ENCODE data around the gene CFAP46.

CFAP46 gene

DNA sequence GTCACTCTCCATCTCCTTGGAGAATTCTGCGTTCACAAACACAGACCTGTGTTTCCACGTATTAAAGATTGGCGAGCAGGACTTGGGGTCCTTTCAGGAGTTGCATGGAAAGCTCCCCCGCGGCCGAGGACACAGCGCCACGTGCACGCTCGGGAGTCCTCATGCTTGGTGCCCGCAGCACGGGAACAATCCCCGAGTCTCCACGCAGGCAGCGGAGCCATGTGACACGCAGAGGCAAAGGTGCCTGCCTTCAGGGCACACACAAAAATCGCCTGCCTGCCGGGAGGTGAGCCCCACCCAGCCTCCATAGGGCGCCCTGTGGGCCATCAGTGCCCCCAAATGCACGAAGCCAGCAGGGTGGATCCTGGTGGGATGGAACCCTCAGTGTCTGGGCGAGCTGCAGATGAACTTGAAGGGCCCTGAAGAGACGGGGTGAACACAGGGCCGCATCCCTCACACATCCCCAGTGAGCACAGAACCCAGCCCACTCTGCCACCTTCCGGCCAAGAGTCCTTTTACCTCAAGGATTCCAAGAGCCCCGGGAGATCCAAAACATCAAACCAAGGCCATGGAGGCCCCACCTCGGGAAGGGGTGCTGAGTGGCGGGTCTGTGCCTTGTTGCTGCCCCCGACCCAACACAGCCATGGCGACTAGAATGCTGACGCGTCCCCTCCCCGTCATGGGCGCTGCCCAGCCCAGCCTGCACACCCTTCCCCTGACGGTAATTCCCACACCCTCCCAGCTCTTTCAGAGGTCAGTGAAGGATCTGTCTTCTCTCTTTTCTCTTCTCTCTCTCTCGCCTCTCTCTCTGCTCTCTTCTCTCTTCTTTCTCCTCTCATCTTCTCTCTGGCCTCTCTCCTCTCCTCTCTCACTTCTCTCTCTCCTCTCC is 55.9 kb downstream of the CFAP46 start:
- peaks cover 10% of the 10 kb centered on the region for H3K4me1 ChIP-seq (ENCODE audit: insufficient read depth, insufficient read length)
- H3K4me3 ChIP-seq (ENCODE audit: insufficient read length, low read depth): no peak overlapping the region
- H3K9ac ChIP-seq (ENCODE audit: insufficient read length, low read depth): no peak overlapping the region
- H3K36me3 ChIP-seq (ENCODE audit: insufficient read depth, insufficient read length, low read length): no peaks in the 10 kb centered on the region
- TF ChIP-seq YY1 (IDR thresholded peaks at IDR 0.05; ENCODE audit: insufficient read depth, insufficient read length): no peak
- peaks cover 8% of the 10 kb centered on the region for H3K27me3 ChIP-seq (ENCODE audit: insufficient read depth, insufficient read length)
- no peak for DNase-seq (ENCODE audit: low read depth, low spot score)
- no peaks in the 10 kb centered on the region for H3K9me3 ChIP-seq (ENCODE audit: insufficient read depth, low read length)

- peaks cover 7% of the 10 kb centered on the region for H3K4me1 ChIP-seq (ENCODE audit: insufficient read depth, insufficient read length)
- H3K27me3 ChIP-seq (ENCODE audit: insufficient read depth, insufficient read length): peaks cover 8% of the 10 kb centered on the region
Measured at GRCh38 chr10:132885451-132886210, 56.7 kb downstream of the CFAP46 start.

DNA sequence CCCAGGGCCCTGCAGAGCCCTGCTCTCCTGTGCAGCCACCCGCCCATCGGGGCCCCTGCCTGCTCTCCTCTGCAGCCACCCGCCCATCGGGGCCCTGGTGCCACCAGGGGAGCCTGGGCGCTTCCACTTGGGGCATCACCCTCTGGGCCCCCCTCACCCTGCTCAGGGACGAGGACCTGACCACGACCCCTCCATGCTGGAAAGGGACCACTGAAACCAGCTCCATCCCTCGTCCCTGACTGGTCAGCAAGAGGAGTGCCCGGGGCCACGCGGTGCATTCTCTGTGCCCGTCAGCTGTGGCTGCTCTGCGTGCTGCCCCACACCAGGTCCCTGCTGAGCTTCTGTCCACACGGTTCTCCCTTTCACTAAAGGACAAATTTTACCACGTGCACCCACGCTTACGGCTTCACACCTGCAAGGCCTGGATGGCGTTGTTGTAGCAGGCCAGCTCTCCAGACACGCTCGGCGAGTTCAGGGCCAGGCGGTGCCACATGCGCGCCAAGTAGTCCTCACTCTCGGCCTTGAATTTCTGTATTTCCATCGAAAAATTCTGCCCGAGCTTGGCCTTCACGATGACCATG is 57.6 kb downstream of the CFAP46 start:
- Histone ChIP-seq H3K36me3 (ENCODE audit: insufficient read depth, insufficient read length, low read length) (no peaks in the 10 kb centered on the region), H3K4me1 (ENCODE audit: insufficient read depth, insufficient read length) (peaks cover 9% of the 10 kb centered on the region), H3K27me3 (ENCODE audit: insufficient read depth, insufficient read length) (peaks cover 8% of the 10 kb centered on the region), H3K9me3 (ENCODE audit: insufficient read depth, low read length) (no peaks in the 10 kb centered on the region), H3K4me3 (ENCODE audit: insufficient read length, low read depth) (no peak overlapping the region), H3K9ac (ENCODE audit: insufficient read length, low read depth) (no peak overlapping the region)
- TF ChIP-seq SUZ12 (IDR thresholded peaks at IDR 0.05; ENCODE audit: extremely low read depth, insufficient read depth, insufficient read length) (no peak), YY1 (IDR thresholded peaks at IDR 0.05; ENCODE audit: insufficient read depth, insufficient read length) (no peak), ZNF274 (IDR thresholded peaks at IDR 0.05; ENCODE audit: low read depth, low read length) (no peak)
- no peak for DNase-seq (ENCODE audit: low read depth, low spot score)

More at GRCh38 chr10:132885451-132886210, 56.7 kb downstream of the CFAP46 start:
- no peak for DNase-seq (ENCODE audit: low read depth, low spot score)
- Histone ChIP-seq H3K9me3 (ENCODE audit: insufficient read depth, low read length) (no peaks in the 10 kb centered on the region), H3K36me3 (ENCODE audit: insufficient read depth, insufficient read length, low read length) (no peaks in the 10 kb centered on the region), H3K9ac (ENCODE audit: insufficient read length, low read depth) (no peak overlapping the region), H3K4me3 (ENCODE audit: insufficient read length, low read depth) (no peak overlapping the region)
- TF ChIP-seq YY1 (IDR thresholded peaks at IDR 0.05; ENCODE audit: insufficient read depth, insufficient read length) (no peak), SUZ12 (IDR thresholded peaks at IDR 0.05; ENCODE audit: extremely low read depth, insufficient read depth, insufficient read length) (no peak), ZNF274 (IDR thresholded peaks at IDR 0.05; ENCODE audit: low read depth, low read length) (no peak)

- H3K9ac ChIP-seq (ENCODE audit: insufficient read length, low read depth): no peak overlapping the region
- H3K4me3 ChIP-seq (ENCODE audit: insufficient read length, low read depth): no peak overlapping the region
- H3K4me1 ChIP-seq (ENCODE audit: insufficient read depth, insufficient read length): peaks cover 13% of the 10 kb centered on the region
- H3K36me3 ChIP-seq (ENCODE audit: insufficient read depth, insufficient read length, low read length): no peaks in the 10 kb centered on the region
- H3K27me3 ChIP-seq (ENCODE audit: insufficient read depth, insufficient read length): peaks cover 8% of the 10 kb centered on the region
- DNase-seq (ENCODE audit: low read depth, low spot score): no peak
- TF ChIP-seq YY1 (IDR thresholded peaks at IDR 0.05; ENCODE audit: insufficient read depth, insufficient read length) (no peak), SUZ12 (IDR thresholded peaks at IDR 0.05; ENCODE audit: extremely low read depth, insufficient read depth, insufficient read length) (no peak), ZNF274 (IDR thresholded peaks at IDR 0.05; ENCODE audit: low read depth, low read length) (no peak)
- no peaks in the 10 kb centered on the region for H3K9me3 ChIP-seq (ENCODE audit: insufficient read depth, low read length)
Measured at GRCh38 chr10:132884041-132884440, 58.3 kb downstream of the CFAP46 start.

GRCh38 chr10:132883391-132883881 is 58.9 kb downstream of the CFAP46 start:
- Histone ChIP-seq H3K27me3 (ENCODE audit: insufficient read depth, insufficient read length) (peaks cover 8% of the 10 kb centered on the region), H3K4me1 (ENCODE audit: insufficient read depth, insufficient read length) (peaks cover 13% of the 10 kb centered on the region), H3K9ac (ENCODE audit: insufficient read length, low read depth) (no peak overlapping the region), H3K4me3 (ENCODE audit: insufficient read length, low read depth) (no peak overlapping the region), H3K36me3 (ENCODE audit: insufficient read depth, insufficient read length, low read length) (no peaks in the 10 kb centered on the region), H3K9me3 (ENCODE audit: insufficient read depth, low read length) (no peaks in the 10 kb centered on the region)
- no peak for TF ChIP-seq ZNF274 (IDR thresholded peaks at IDR 0.05; ENCODE audit: low read depth, low read length)
- no peak for TF ChIP-seq SUZ12 (IDR thresholded peaks at IDR 0.05; ENCODE audit: extremely low read depth, insufficient read depth, insufficient read length)
- no peak for TF ChIP-seq YY1 (IDR thresholded peaks at IDR 0.05; ENCODE audit: insufficient read depth, insufficient read length)
- no peak for DNase-seq (ENCODE audit: low read depth, low spot score)

DNA sequence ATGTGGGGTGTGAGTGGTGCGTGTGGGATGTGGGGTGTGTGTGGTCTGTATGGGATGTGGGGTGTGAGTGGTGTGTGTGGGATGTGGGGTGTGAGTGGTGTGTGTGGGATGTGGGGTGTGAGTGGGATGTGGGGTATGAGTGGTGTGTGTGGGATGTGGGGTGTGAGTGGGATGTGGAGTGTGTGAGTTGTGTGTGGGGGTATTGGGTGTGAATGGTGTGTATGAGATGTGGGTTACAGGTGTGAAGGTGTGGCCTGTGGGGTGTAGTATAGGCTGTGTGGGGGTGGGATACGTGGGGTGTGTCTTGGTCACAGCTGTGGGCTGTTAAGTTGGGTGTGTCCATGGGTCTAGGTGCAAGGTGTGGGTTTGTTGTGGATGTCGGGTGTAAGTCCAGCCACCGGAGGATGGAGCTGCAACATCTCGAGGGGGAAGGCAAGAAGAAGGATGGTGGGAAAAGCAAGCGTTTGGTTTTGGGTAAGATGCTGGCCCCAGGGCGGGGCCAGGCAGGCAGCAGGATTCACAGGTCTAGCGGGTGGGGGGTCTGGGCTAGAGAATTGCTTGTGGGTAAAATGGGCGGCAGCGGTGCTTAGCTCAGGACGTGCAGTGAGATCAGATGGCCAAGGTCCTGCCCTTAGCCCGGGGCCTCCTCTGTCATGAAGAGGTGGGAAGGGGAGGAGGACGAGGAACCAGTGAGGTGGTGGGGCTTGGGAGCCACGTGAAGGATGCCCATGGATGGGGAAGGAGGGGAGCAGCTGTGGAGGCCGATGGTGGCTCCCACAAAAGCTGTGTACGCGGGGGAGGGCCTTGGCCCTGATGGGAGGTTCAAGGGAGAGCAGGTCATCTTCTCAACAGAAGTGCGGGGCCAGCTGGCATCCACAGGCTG is 60.1 kb downstream of the CFAP46 start:
- Histone ChIP-seq H3K9ac (ENCODE audit: insufficient read length, low read depth) (no peak overlapping the region), H3K27me3 (ENCODE audit: insufficient read depth, insufficient read length) (peaks cover 5% of the 10 kb centered on the region), H3K9me3 (ENCODE audit: insufficient read depth, low read length) (no peaks in the 10 kb centered on the region), H3K4me3 (ENCODE audit: insufficient read length, low read depth) (no peak overlapping the region), H3K36me3 (ENCODE audit: insufficient read depth, insufficient read length, low read length) (no peaks in the 10 kb centered on the region), H3K4me1 (ENCODE audit: insufficient read depth, insufficient read length) (peaks cover 13% of the 10 kb centered on the region)
- TF ChIP-seq YY1 (IDR thresholded peaks at IDR 0.05; ENCODE audit: insufficient read depth, insufficient read length) (no peak), ZNF274 (IDR thresholded peaks at IDR 0.05; ENCODE audit: low read depth, low read length) (no peak), SUZ12 (IDR thresholded peaks at IDR 0.05; ENCODE audit: extremely low read depth, insufficient read depth, insufficient read length) (no peak)
- no peak for DNase-seq (ENCODE audit: low read depth, low spot score)
